K562 (cell line): ENCODE results near the gene TRANK1. TPM values are rescaled to one million over a fixed set of nuclear protein-coding genes. Genes with fewer than 3 reads are reported as not detected.

Experiments used
- ATAC-seq: fragments of 200-7000 bp; cut with Tn5 transposase; 3 replicates; pipeline ENCODE4 v1.9.1; 2020; ENCODE audit warnings: moderate library complexity
- BruUV-seq: library from RNA; stranded (reverse); fragments of 400-500 nt; replicated peaks from 2 replicates; lab custom pipeline; 2021; lab: Mats Ljungman, UMichigan
- CTCF ChIA-PET: fragments of 300-600 bp; formaldehyde crosslinking; extraction: SDS; loops from one replicate; lab custom pipeline; 2021; ENCODE audit warnings: low intra/inter-chr PET ratio; lab: Yijun Ruan, JAX
- POLR2A ChIA-PET: fragments of 300-600, 350-650 bp; sonication (Branson Sonifier 250); formaldehyde crosslinking; extraction: SDS; loops from one replicate; lab custom pipeline; 2021; ENCODE audit warnings: antibody characterized with exemption, inconsistent platforms; lab: Yijun Ruan, JAX
- DNase-seq, 4 experiments: peaks; one replicate each; pipeline versions ENCODE4 v3.0.0 to v3.0.0-alpha.2; 2011 to 2018; ENCODE audit warnings: low spot score in 3 of 4, mixed read lengths in 3 of 4; ENCODE audit errors: extremely low read depth in 1 of 4
- FAIRE-seq: peaks from 2 replicates; lab custom pipeline; 2011; peaks lifted over from hg19 to GRCh38; lab: Jason Lieb, UNC
- H2AFZ ChIP-seq: 2 replicates; pipeline ENCODE4 v1.6.0; 2011; ENCODE audit warnings: low read depth, low read length, control low read depth, inconsistent platforms
- H3K27ac ChIP-seq: fragments of 200-600 bp; 3 replicates; pipeline ENCODE4 v1.8.0; 2011; ENCODE audit warnings: low read depth, mild to moderate bottlenecking, control low read depth, inconsistent platforms, low read length, moderate library complexity, mixed read lengths; ENCODE audit errors: extremely low read depth
- H3K27me3 ChIP-seq, 2 experiments: fragments of 300-600 bp in 1 of 2; 2 replicates in 1 of 2; 3 replicates in 1 of 2; pipeline versions ENCODE4 v1.6.0 to v1.8.0; 2011; ENCODE audit warnings: inconsistent platforms in 2 of 2, low read length in 2 of 2, mild to moderate bottlenecking in 1 of 2, mixed read lengths in 1 of 2, moderate library complexity in 1 of 2; ENCODE audit not compliant: control insufficient read depth in 2 of 2, insufficient read depth in 2 of 2
- H3K36me3 ChIP-seq: fragments of 300-600 bp; 3 replicates; pipeline ENCODE4 v1.8.0; 2011; ENCODE audit warnings: mild to moderate bottlenecking, low read length, inconsistent platforms; ENCODE audit not compliant: control insufficient read depth, insufficient read depth
- H3K4me1 ChIP-seq, 2 experiments: fragments of 200-600 bp in 1 of 2; replicated peaks in 1 of 2; 2 replicates in 1 of 2; 3 replicates in 1 of 2; pipeline versions ENCODE4 v1.5.1 to v1.8.0; 2011; ENCODE audit warnings: inconsistent platforms in 2 of 2, low read length in 2 of 2, mild to moderate bottlenecking in 1 of 2, mixed read lengths in 1 of 2, moderate library complexity in 1 of 2; ENCODE audit not compliant: control insufficient read depth in 2 of 2, insufficient read depth in 2 of 2
- H3K4me2 ChIP-seq: 2 replicates; pipeline ENCODE4 v1.6.1; 2011; ENCODE audit warnings: low read length, control low read depth, inconsistent platforms, mixed read lengths; ENCODE audit not compliant: insufficient read depth
- H3K4me3 ChIP-seq: fragments of 200-600 bp; sonication (generic), shearing (Covaris generic); 2 replicates; pipeline ENCODE4 v1.5.1; 2016; ENCODE audit warnings: control low read depth, inconsistent platforms
- H3K79me2 ChIP-seq: fragments of 200-600 bp; 3 replicates; pipeline ENCODE4 v1.8.0; 2011; ENCODE audit warnings: low read length, inconsistent platforms; ENCODE audit not compliant: control insufficient read depth, insufficient read depth
- H3K9ac ChIP-seq, 2 experiments: 2 replicates each; pipeline versions ENCODE4 v1.6.0 to v1.6.1; 2011; ENCODE audit warnings: low read depth in 2 of 2, low read length in 2 of 2, control low read depth in 1 of 2, inconsistent platforms in 1 of 2, mild to moderate bottlenecking in 1 of 2, mixed read lengths in 1 of 2; ENCODE audit not compliant: insufficient read depth in 1 of 2
- H3K9me1 ChIP-seq: one replicate; pipeline ENCODE4 v1.6.0; 2011; ENCODE audit warnings: inconsistent platforms, mild to moderate bottlenecking, low read length, moderate library complexity; ENCODE audit not compliant: control insufficient read depth, insufficient read depth
- H3K9me3 ChIP-seq: replicated peaks from 2 replicates; pipeline ENCODE4 v1.5.1; 2011; ENCODE audit warnings: low read depth, low read length, inconsistent platforms; ENCODE audit not compliant: control insufficient read depth, insufficient read depth
- H4K20me1 ChIP-seq: replicated peaks from 2 replicates; pipeline ENCODE4 v1.6.1; 2011; ENCODE audit warnings: low read length, inconsistent platforms, mixed read lengths; ENCODE audit not compliant: control insufficient read depth, insufficient read depth
- ATF2 ChIP-seq: sonication (generic); formaldehyde crosslinking; IDR thresholded peaks from 2 replicates; pipeline ENCODE4 v1.8.1; 2022; ENCODE audit warnings: missing genetic modification reagents
- CTCF ChIP-seq, 3 experiments: IDR thresholded peaks in 2 of 3; conservative IDR thresholded peaks in 1 of 3; 2 replicates each; pipeline ENCODE4 v1.5.1; 2011 to 2012; ENCODE audit warnings: low read length in 3 of 3, mild to moderate bottlenecking in 3 of 3, control low read depth in 2 of 3, improper control_type of control experiment in 1 of 3, inconsistent platforms in 1 of 3, low read depth in 1 of 3, mixed read lengths in 1 of 3, moderate library complexity in 1 of 3; ENCODE audit not compliant: insufficient read depth in 2 of 3
- DMBX1 ChIP-seq: fragments of 250-450 bp; sonication (Bioruptor Pico); IDR thresholded peaks from 2 replicates; pipeline ENCODE4 v1.8.0; 2022; ENCODE audit warnings: inconsistent platforms, mild to moderate bottlenecking, moderate library complexity, borderline replicate concordance
- GATAD2B ChIP-seq: fragments of 450-650 bp; IDR thresholded peaks from 2 replicates; pipeline ENCODE4 v1.6.1; 2017; ENCODE audit warnings: mild to moderate bottlenecking, borderline replicate concordance
- KAT7 ChIP-seq: sonication (generic); formaldehyde crosslinking; IDR thresholded peaks from 2 replicates; pipeline ENCODE4 v1.8.0; 2022; ENCODE audit warnings: missing genetic modification reagents, mild to moderate bottlenecking, borderline replicate concordance
- MLLT1 ChIP-seq, 2 experiments: fragments of 450-650 bp; IDR thresholded peaks; 2 replicates each; pipeline ENCODE4 v1.6.1; 2016
- NR2F6 ChIP-seq: fragments of 450-650 bp; formaldehyde crosslinking; IDR thresholded peaks from 2 replicates; pipeline ENCODE4 v1.4.0; 2020; ENCODE audit warnings: mild to moderate bottlenecking
- POU5F1 ChIP-seq: fragments of 150-350 bp; IDR thresholded peaks from 2 replicates; pipeline ENCODE4 v1.6.1; 2014; ENCODE audit warnings: borderline replicate concordance, low read length, low read depth, mild to moderate bottlenecking; ENCODE audit not compliant: partially characterized antibody
- RBFOX2 ChIP-seq: fragments of 200-400 bp; formaldehyde crosslinking; IDR thresholded peaks from 2 replicates; pipeline ENCODE4 v1.6.1; 2017; ENCODE audit warnings: low read depth, mild to moderate bottlenecking, low read length, moderate library complexity
- SP2 ChIP-seq: IDR thresholded peaks from 2 replicates; pipeline ENCODE4 v1.6.1; 2011; ENCODE audit warnings: mild to moderate bottlenecking, low read depth, low read length, moderate library complexity; ENCODE audit not compliant: poor library complexity, severe bottlenecking; ENCODE audit errors: extremely low read depth
- SPI1 ChIP-seq: IDR thresholded peaks from 2 replicates; pipeline ENCODE4 v1.6.1; 2011; ENCODE audit warnings: low read depth, low read length, control low read depth, borderline replicate concordance
- ZNF165 ChIP-seq: fragments of 250-450 bp; sonication (Bioruptor Pico); IDR thresholded peaks from 2 replicates; pipeline ENCODE4 v1.4.0; 2020; ENCODE audit warnings: borderline replicate concordance
- ZNF217 ChIP-seq: sonication (generic); formaldehyde crosslinking; IDR thresholded peaks from 2 replicates; pipeline ENCODE4 v1.8.0; 2022; ENCODE audit warnings: mild to moderate bottlenecking, missing genetic modification reagents
- ZNF639 ChIP-seq, 2 experiments: fragments of 200-800 bp in 1 of 2; sonication (Bioruptor generic) in 1 of 2; sonication (generic) in 1 of 2; formaldehyde crosslinking in 1 of 2; IDR thresholded peaks in 1 of 2; conservative IDR thresholded peaks in 1 of 2; 2 replicates each; pipeline versions ENCODE4 v1.5.0 to v1.6.1; 2016 to 2020; ENCODE audit warnings: missing compliant biosample characterization in 1 of 2, missing genetic modification characterization in 1 of 2, missing genetic modification reagents in 1 of 2
- ZNF79 ChIP-seq: fragments of 250-450 bp; sonication (Bioruptor Pico); IDR thresholded peaks from 2 replicates; pipeline ENCODE4 v1.4.0; 2020; ENCODE audit warnings: low read depth, mild to moderate bottlenecking, moderate library complexity
- whole genome bisulfite sequencing: fragments of 100-300 bp; shearing (Covaris generic); methylation state at CpG from one replicate; pipeline ENCODE4 v1.1.6; 2016; ENCODE audit warnings: low coverage, mixed read lengths; ENCODE audit not compliant: insufficient coverage; ENCODE audit errors: missing lambda C conversion rate; 5-methylcytosine and 5-hydroxymethylcytosine counted together
- in situ Hi-C: fragments of 300-500 bp; cut with MboI; formaldehyde crosslinking; loops from 4 replicates; pipeline ENCODE4 v1.15.0; 2018; ENCODE audit warnings: inconsistent platforms, mixed read lengths
- intact Hi-C: fragments of 100-400 bp; cut with micrococcal nuclease; formaldehyde crosslinking; loops from 2 replicates; pipeline ENCODE4 v1.14.2; 2022
- polyA plus RNA-seq, 8 experiments: library from polyadenylated mRNA; depleted of rRNA in 4 of 8; stranded (reverse) in 5 of 8; unstranded in 3 of 8; fragments of >200 nt; fragmentation: Nextera tagmentation in 2 of 8; fragmentation: Illumina TruSeq in 1 of 8; extraction: Ambion mirVana in 2 of 8; extraction: Trizol in 1 of 8; gene quantifications; 2 replicates each; pipeline versions ENCODE4 v1.2.1 to v1.2.3, GENCODE V29; 2011 to 2014; ENCODE audit warnings: inconsistent platforms in 1 of 8, missing spikeins in 1 of 8
- total RNA-seq, 7 experiments: library from RNA; depleted of rRNA in 6 of 7; stranded (reverse); fragments of >200 nt in 6 of 7; fragmentation: Illumina TruSeq in 2 of 7; extraction: Trizol in 2 of 7; gene quantifications; 2 replicates each; pipeline versions ENCODE4 v1.2.1 to v1.2.3, GENCODE V29; 2011 to 2021; ENCODE audit warnings: low replicate concordance in 1 of 7

The TRANK1 gene
- total and polyA plus RNA-seq, 9 of the 15 experiments (the other 6 are each of a cell fraction or from before 2014, with no cell fraction given), result 0.41 to 5.3 (median 2.1) TPM

- no peak for DNase-seq
- H2AFZ ChIP-seq, result no peak overlapping the region
- FAIRE-seq, result no peak
- H3K27ac ChIP-seq, result no peak overlapping the region
- WGBS, result 42% methylated on average over 3 of the region's 3 CpGs
- H3K4me3 ChIP-seq, result peak overlapping the region; percentile 60; the same call in 1 of the 2 replicates
- H3K9me3 ChIP-seq, result no peaks in the 10 kb centered on the region
- no peaks in the 10 kb centered on the region for H3K27me3 ChIP-seq
- in situ Hi-C loops (no loop called here), intact Hi-C loops (no loop called here)
- H4K20me1 ChIP-seq, result peaks cover 18% of the 10 kb centered on the region; the same call in 1 of the 2 replicates
- POLR2A ChIA-PET, result interaction anchor here (0.7 to 2.5 kb wide), 15 partner anchors 9 to 255 kb away, joined by 3 to 11 read pairs (median 5); no protein-coding TSS in a partner anchor
- peak overlapping the region; percentile 96 for H3K4me2 ChIP-seq
- H3K36me3 ChIP-seq, result peaks cover 78% of the 10 kb centered on the region
- CTCF ChIA-PET, result interaction anchor here (0.7 kb wide), 1 partner anchor 31 kb away, joined by 4 read pairs; no protein-coding TSS in a partner anchor
- ATAC-seq, result no peak
- H3K9me1 ChIP-seq, result no peaks in the 10 kb centered on the region
- H3K9ac ChIP-seq, result peak overlapping the region in 1 of 2 experiments; percentile 91; a peak in 3 of 4 replicates
- no TSS peak for BruUV-seq
- H3K4me1 ChIP-seq, result peaks cover 17 to 20% of the 10 kb centered on the region in 2 experiments
- peaks cover 59% of the 10 kb centered on the region for H3K79me2 ChIP-seq
- no peak for TF ChIP-seq POU5F1
- peak; percentile 10; the same call in 1 of the 2 replicates for TF ChIP-seq RBFOX2
- TF ChIP-seq ZNF165 (CRISPR knock-in tag), result no peak
- TF ChIP-seq ATF2 (CRISPR knock-in tag), result no peak
- no peak for TF ChIP-seq MLLT1 (IDR thresholded peaks at IDR 0.05)
- no peak for TF ChIP-seq KAT7 (CRISPR knock-in tag)
- TF ChIP-seq CTCF (IDR thresholded peaks at IDR 0.05 in 2 of 3, conservative IDR thresholded peaks at IDR 0.05 in 1 of 3; ENCODE audit: insufficient read depth in 2 of 3, low read depth in 1 of 3, low read length in 3 of 3), result no peak
- TF ChIP-seq ZNF217, result no peak
- TF ChIP-seq SP2, result no peak
- no peak for TF ChIP-seq ZNF79
- TF ChIP-seq NR2F6 (CRISPR knock-in tag), result no peak
- no peak for TF ChIP-seq GATAD2B
- no peak for TF ChIP-seq ZNF639 (CRISPR knock-in tag; conservative IDR thresholded peaks at IDR 0.05 in 1 of 2, IDR thresholded peaks at IDR 0.05 in 1 of 2)
- peak; percentile 92 for TF ChIP-seq SPI1
- no peak for TF ChIP-seq DMBX1 (CRISPR knock-in tag)
These were observed 44.2 kb upstream of the TRANK1 start for GRCh38 chr3:36989005-36989404.
